ENCODE measurements around the gene EPHA8. TPM values are rescaled to one million over a fixed set of nuclear protein-coding genes. Genes with fewer than 3 reads are reported as not detected.

EPHA8 gene
- total RNA-seq, 2 donors from 2014 or later = not detected

DNA sequence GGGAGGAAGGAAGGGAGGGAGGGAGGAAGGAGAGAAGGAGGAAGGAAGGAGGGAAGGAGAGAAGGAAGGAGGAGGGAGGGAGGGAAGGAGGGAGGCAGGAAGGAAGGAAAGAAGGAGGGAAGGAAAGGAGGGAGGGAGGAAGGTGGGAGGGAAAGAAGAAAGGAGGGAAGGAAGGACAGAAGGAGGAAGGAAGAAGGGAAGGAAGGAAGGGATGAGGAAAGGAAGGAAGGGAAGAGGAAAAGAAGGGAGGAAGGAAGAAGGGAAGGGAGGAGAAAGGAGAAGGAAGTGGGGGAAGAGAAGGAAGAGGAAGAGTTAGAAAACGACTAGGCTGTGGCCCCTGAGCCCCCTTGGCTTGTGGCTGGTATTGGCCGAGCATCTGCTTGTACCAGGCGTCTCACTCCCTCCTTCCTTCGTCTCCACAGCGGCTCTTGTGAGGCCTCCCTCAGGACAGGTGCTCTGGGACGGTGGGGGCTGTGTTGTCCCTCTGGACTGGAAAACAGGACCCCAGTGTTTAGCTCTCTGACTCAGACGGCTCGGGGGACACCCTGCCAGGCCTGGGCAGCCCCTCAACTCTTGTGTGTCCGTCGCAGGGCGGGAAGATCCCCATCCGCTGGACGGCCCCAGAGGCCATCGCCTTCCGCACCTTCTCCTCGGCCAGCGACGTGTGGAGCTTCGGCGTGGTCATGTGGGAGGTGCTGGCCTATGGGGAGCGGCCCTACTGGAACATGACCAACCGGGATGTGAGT lies 37.0 kb downstream of the EPHA8 start:
- TF ChIP-seq, protein P1, sequence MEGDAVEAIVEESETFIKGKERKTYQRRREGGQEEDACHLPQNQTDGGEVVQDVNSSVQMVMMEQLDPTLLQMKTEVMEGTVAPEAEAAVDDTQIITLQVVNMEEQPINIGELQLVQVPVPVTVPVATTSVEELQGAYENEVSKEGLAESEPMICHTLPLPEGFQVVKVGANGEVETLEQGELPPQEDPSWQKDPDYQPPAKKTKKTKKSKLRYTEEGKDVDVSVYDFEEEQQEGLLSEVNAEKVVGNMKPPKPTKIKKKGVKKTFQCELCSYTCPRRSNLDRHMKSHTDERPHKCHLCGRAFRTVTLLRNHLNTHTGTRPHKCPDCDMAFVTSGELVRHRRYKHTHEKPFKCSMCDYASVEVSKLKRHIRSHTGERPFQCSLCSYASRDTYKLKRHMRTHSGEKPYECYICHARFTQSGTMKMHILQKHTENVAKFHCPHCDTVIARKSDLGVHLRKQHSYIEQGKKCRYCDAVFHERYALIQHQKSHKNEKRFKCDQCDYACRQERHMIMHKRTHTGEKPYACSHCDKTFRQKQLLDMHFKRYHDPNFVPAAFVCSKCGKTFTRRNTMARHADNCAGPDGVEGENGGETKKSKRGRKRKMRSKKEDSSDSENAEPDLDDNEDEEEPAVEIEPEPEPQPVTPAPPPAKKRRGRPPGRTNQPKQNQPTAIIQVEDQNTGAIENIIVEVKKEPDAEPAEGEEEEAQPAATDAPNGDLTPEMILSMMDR (IDR thresholded peaks at IDR 0.05) = no peak
- Histone ChIP-seq H3K27me3 (no peaks in the 10 kb centered on the region), H3K4me3 (no peak overlapping the region)

DNA sequence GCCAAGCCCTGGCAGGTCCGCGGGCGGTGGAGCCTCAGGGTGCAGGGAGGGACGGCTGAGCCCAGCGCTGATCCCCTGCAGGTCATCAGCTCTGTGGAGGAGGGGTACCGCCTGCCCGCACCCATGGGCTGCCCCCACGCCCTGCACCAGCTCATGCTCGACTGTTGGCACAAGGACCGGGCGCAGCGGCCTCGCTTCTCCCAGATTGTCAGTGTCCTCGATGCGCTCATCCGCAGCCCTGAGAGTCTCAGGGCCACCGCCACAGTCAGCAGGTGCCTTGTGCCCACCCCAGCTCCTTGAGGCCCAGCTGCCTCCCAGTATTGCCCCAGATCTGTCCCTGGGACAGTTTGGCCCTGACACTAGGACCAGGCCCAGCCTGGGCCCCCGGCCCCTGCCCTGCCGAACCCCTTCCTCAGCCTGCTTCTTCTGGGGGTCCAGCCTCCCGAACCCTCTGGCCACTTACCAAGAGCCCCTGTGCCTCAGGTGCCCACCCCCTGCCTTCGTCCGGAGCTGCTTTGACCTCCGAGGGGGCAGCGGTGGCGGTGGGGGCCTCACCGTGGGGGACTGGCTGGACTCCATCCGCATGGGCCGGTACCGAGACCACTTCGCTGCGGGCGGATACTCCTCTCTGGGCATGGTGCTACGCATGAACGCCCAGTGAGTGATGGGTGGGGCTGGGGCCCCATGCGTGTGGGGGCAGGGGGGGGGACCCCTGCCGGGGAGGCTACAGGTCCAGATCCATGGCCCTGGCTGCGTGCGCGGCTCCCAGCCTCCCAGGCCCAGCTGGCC lies 37.7 kb downstream of the EPHA8 start:
- TF ChIP-seq, protein P1 (IDR thresholded peaks at IDR 0.05) = no peak
- DNase-seq (ENCODE audit: low spot score) = no peak
- H3K27ac ChIP-seq = no peak overlapping the region
- H3K4me1 ChIP-seq = no peaks in the 10 kb centered on the region
- no peaks in the 10 kb centered on the region for H3K9me3 ChIP-seq
- H3K27me3 ChIP-seq = no peaks in the 10 kb centered on the region
- H3K36me3 ChIP-seq = no peaks in the 10 kb centered on the region
- H3K4me3 ChIP-seq = no peak overlapping the region

More for the DNA sequence above, 37.0 kb downstream of the EPHA8 start:
- H3K9me3 ChIP-seq = no peaks in the 10 kb centered on the region
- H3K4me1 ChIP-seq = no peaks in the 10 kb centered on the region
- no peaks in the 10 kb centered on the region for H3K36me3 ChIP-seq
- no peak overlapping the region for H3K27ac ChIP-seq
- no peak for DNase-seq (ENCODE audit: low spot score)

DNA sequence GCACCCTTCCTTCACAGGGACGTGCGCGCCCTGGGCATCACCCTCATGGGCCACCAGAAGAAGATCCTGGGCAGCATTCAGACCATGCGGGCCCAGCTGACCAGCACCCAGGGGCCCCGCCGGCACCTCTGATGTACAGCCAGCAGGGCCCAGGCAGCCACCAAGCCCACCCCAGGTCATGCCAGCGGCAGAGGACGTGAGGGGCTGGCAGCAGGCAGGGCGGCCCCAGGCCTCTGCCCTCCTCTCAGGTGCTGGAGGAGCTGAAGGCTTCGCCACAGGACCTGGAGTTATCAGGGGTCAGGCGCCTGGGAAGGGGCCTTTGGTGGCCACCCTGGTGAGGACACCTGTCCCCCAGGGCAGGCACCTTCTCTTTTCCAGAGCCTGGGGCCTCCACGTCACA lies 38.3 kb downstream of the EPHA8 start:
- Histone ChIP-seq H3K36me3 (no peaks in the 10 kb centered on the region), H3K9me3 (no peaks in the 10 kb centered on the region), H3K4me1 (no peaks in the 10 kb centered on the region), H3K27me3 (no peaks in the 10 kb centered on the region), H3K4me3 (no peak overlapping the region), H3K27ac (no peak overlapping the region)
- no peak for DNase-seq (ENCODE audit: low spot score)
- TF ChIP-seq, protein P1 (IDR thresholded peaks at IDR 0.05) = no peak

DNA sequence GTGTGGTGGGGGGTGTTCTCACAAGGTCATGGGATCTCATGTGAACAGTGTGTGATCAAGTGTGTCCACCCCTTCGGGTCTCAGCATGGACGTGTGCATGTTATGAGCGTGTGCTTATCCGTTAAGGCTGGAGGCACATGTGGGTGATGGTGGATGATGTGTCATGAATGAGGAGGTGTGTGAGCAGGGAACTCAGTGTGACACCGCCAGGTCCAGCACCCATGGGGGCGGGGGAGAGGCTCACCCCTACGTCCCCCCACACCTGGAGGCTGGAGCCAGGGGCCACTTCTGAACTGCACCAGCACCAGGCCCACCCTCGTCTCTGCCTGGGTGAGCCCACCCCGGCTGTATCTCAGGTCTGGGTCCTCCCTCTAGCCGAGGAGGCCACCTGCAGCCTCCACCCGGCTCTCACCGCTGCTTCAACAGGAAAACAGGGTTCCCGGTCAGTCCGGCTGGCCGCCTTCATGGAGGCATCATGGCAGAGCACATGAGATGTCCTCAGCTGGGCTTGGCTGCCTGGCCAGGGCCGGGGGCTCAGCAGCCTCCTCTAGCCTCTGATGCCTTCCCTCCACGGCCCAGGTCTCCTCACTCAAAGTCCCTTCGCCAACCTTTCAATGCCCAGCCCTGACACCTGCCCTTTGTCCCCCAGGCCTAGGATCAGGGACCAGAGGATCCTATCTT lies 38.9 kb downstream of the EPHA8 start:
- H3K9me3 ChIP-seq = no peaks in the 10 kb centered on the region
- DNase-seq (ENCODE audit: low spot score) = no peak
- H3K4me3 ChIP-seq = no peak overlapping the region
- no peak overlapping the region for H3K27ac ChIP-seq
- no peaks in the 10 kb centered on the region for H3K4me1 ChIP-seq
- TF ChIP-seq, protein P1 (IDR thresholded peaks at IDR 0.05) = no peak
- no peaks in the 10 kb centered on the region for H3K27me3 ChIP-seq
- no peaks in the 10 kb centered on the region for H3K36me3 ChIP-seq

DNA sequence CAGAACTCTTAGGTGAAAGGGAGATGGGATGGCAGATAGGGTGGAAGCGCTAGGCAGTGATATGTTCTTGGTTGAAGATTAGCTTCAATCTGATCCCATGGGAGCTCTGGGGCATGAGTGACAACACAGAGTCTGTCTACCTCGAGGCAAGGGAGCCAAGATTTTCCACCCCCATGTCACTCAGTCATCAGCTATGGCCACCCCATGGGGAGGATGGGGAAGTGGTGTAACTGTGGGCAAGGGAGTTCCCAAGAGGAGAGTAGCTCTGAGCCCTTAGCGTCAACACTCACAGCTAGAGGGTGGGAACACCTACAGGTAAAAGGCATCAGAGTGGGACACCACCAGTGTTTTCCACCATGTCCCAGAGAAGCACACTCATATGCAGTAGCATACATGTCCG lies 42.9 kb downstream of the EPHA8 start:
- no peaks in the 10 kb centered on the region for H3K9me3 ChIP-seq
- no peaks in the 10 kb centered on the region for H3K4me1 ChIP-seq
- no peak for DNase-seq (ENCODE audit: low spot score)
- no peak overlapping the region for H3K27ac ChIP-seq
- H3K4me3 ChIP-seq = no peak overlapping the region
- TF ChIP-seq, protein P1 (IDR thresholded peaks at IDR 0.05) = no peak
- H3K36me3 ChIP-seq = no peaks in the 10 kb centered on the region
- no peaks in the 10 kb centered on the region for H3K27me3 ChIP-seq

Data from right atrium auricular region (tissue), 2 donors.